GM19043 (cell line): ENCODE results near the gene TLX2.

Source experiments
- ATAC-seq: cut with Tn5 transposase; IDR thresholded peaks from one replicate; pipeline ENCODE4 v1.9.1; 2021; ENCODE audit warnings: low read depth; ENCODE audit not compliant: unreplicated experiment

TLX2 gene

DNA sequence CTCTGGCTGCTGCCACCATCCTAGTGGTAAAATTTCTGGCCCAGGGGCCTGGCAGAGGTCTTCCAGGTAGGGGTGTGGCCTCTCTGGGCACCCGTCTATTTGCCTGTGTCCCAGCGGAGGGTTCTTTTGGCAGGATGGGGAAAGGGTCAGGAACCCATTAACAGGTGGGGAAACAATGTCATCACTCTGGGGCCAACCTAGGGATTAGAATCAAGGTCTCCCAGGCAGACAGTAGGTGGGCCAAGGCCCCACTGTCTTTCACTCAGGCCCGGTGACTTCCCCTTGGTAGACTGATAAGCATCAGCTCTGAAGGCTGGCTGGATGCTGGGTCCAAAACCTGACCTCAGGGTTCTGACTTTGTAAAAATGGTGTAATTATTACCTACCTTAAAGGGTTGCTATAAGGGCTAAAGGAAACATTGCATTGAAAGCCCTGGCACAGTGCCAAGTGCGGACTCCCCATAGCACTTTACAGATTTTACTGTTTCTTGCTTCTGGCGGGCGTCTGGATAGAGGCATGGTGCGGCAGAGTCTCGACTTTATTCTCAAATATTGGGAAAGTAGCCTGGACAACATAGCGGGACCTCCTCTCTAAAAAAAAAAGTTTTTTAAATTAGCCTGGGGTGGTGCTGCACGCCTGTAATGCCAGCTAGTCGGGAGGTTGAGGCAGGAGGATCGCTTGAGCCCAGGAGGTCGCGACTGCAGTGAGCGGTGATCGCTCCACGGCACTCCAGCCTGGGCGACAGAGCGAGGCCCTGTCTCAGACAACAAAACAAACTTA, 17.1 kb upstream of the TLX2 start:
- ATAC-seq: no peak

DNA sequence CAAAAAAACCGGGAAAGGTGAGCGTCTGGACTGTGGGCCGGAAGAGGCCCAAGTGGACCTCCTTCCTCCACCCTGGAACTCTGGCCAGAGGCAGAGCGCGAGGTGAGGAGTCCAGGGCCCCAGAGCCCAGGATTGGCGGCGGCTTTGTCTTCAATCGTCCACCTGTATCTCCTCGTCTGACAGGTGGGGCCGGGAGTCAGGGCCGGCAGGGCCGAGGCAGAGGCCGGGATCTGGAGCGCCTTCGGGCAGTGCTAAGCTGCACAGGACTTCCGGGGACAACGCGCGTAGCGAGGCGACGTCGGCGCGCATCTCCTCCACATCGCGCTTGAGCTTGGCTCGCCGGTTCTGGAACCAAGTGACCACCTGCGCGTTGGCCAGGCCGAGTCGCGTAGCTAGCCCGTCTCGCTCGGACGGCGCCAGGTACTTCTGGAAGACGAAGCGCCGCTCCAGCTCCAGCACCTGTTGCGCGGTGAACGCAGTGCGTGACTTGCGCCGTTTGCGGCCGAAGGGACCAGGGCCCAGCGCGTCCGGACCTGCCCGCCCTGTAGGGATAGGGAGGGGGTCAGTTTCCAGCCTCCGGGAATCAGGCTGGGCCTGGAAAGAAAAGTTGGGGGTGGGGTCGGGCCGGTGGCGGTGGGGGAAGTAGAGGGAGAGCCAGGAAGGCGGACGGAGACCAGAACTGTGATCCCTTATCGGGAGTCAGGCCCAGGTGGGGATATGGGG, 16.3 kb upstream of the TLX2 start:
- no peak for ATAC-seq

DNA sequence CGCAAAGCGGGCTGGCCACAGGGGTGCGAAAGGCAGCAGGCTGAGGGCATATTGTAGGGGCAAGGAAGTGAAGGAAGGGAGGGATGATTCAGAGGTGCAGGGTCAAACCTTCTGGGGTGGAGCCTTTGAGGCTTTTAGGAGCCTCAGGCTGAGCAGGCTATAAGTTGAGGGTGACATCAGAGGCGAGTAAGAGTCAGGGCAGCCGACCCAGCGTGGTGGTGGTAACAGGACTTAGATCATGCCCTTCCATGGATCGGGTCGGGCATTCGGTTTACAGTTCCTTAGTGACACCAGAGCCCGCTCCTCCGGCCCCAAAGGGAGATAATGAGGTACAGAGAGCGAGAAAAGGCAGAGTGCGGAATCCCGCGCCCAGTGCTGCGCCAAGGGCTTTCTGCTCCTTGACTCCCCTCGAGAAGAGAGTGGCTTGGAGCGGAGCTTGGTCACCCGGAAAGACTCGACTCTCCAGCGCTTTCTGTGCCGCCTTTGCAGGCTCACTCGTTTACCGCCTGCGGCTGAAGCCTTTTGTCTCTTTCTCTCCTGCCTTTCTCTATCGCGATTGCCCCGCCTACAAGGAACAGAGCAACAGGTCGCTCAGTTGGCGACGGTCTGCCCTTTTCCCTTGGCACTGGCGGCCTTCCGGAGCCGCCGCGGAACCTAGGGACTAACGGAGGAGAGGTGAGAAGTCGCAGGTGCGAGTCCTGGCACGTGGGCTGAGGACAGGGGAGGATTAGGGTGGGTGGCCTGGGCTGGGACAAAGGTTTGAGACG, 15.6 kb upstream of the TLX2 start:
- no peak for ATAC-seq

DNA sequence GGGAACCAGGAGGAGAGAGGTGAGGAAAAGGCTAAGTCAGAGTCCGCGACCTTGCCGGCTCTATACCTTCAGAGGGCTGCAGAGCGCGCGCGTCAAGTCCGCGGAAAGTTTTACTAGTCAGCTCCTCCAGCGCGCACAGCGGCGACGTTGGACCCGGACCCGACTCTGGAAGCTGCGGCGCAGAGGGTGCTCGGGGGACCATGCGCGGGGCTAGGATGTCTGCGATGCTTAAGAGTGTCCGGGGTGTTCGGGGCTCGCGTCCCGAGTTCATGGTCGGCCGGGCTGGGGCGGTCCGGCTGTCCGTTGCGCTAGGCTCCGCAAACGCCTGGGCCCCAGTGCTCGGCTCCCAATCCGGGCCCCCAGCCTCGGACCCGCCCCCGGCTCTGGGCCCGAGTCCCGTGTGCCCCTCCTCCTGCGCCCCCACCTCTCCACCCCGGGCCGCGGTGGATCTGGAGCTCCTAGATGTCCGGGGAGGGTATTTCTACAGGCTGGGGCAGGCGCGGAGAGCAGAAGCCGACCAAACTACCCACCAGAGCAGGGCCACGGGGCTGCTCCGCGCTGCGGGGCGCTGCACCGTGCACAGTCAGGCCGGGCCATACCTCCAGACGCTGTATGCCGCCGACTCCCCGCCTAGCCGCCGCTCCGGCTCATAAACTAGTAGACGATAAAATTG, 14.8 kb upstream of the TLX2 start, which contains the start of gene LBX2:
Gene LBX2, minus strand, starts transcription at position 337 of the 673 bp plus-strand sequence. Its CDS starts 66 bp downstream, at position 271.
- no peak for ATAC-seq

DNA sequence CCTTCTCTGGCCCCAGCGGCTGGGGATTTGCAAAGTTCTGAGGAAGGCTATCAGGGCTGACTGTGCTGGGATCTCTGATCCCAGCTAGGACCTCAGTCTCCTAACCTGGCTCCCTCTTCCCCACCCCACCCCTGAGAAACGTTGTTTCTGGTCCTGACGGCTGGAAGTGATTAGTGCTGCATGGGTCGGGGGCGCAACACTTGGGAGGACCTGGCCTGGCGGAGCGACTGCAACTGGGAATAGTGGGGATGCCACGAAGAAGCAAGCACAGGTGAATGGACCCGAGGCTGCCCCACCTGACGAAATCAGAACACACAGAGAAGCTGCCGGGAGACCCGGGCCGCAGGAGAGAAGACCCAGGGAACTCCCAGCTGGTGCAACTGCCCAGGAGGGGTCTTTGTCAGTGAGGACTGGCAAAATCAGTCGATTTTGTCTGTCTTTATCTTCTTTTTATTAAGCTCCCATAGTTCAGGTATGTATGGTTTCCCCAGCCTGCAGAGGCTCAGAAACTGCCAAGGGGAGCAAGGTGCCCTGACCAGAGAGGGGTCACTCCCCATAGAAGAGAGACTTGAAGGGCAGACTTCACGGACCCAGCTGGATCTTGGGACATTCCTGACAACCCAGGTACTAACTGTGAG, 14.2 kb upstream of the TLX2 start:
- no peak for ATAC-seq

DNA sequence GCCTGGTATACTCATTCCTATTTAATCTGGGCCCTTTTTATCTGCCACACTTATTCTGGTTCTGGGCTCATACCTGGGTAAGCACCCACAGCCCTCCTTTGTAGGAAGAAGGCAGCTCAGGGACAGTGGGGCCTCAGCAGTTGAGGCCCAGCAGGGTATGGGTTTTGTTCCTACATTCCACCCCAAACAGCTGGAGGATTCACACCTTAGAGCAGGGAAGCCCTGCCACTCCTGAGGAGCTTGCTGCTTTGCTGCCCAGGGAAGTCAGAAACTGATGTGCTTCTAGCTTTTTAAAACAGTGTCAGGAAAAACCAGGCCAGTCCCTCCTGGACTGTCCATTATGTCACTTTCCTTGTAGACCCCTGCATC, 13.7 kb upstream of the TLX2 start:
- ATAC-seq: no peak

DNA sequence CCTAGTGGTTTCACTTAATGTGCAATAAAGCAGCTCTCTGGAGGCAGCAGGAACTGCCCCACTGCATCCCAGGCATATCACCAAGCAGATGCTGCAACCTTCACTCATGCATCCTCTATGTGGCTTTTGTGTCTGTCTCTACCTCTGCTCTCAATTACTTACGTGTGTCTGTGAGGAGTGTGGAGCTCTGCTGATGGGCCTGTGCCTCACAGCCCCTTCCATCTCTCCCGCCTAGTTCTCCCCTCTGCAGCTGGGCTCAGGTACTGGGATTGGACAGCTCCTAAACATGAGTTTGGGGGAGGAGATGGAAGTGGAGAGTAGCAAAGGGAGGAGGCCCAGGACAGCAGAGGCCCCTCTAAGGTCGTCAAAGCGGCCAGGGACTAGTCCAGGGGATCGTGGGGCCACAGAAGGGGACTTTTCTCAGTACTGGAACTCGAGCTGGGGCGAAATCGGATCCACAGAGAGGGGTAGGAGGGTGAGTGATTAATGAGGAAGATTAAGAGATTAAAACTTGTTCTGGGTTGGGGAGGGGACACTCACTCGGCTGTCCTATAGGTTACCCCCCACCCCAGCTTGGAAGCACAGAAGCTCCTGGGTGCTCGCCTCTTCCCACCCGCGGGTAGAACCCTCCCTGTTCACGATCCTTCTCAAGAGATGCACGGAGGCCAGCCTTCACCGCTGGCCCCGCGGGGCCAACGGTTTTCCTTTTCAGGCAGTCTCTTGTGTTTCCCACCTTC, 12.7 kb upstream of the TLX2 start:
- ATAC-seq: no peak

DNA sequence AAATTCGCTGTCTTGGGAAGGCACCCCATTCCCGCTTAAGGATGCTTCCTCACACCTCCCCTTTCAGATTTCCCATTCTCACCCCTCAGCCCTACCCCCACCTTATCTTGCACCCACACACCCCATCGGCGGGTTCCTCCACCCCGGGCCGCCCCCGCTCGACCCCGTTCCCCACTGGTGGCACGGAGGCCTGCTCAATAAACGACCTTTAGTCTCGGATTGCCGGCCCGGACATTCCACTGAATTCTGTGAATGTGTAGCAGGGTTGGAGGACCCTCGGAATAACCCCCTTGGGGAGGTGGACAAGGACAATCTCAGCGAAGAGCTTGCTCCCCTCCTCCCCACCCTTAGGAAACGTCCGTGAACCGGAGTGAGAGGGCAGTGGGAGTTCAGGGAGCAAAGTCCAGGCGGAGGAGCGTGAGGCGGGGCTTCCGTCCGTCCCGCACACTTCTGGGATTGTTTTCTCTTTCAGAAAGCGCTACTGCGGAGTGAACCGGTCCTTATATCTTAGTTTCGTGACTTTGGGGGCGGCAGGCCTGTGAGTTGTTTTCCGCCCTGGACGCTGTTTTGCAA, 12.0 kb upstream of the TLX2 start:
- ATAC-seq: no peak

DNA sequence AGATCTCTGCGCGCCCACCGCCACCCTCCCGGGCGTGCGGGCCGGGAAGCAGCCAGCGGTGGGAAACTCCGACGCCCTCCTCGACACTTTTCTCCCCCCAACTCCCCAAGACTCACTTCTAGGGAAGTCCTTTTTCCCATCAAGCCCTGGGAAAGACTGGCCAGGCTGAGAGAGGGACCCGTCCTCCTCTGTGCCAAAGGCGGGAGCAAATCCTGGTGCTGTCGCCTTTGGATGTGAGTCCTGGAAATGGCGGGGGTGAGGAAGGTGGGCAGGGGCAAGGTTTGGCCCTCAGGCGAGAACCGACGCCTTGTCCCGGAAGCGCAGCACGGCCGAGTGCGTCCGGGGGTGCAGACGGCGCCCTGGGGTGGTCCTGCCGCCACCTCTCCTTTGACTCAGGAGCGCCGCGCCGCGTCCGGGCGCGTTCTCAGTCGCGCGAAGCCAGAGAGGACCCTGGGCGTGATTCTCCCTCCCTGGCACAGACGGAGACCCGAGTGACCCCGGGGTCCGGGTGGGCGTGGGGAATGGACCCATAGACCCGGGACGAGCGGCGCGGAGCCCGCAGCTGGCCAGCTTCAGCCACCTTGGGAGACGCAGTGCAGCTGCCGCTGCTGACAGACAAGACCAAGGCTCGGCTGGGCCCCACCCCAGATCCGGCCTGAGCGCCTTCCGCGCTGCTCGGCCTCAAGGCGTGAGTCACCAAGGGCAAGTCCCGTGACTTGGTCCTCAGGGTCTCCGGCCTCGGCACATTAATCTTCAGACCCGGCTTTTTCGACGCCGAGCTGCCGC, 11.3 kb upstream of the TLX2 start:
- peak; percentile 32 for ATAC-seq

DNA sequence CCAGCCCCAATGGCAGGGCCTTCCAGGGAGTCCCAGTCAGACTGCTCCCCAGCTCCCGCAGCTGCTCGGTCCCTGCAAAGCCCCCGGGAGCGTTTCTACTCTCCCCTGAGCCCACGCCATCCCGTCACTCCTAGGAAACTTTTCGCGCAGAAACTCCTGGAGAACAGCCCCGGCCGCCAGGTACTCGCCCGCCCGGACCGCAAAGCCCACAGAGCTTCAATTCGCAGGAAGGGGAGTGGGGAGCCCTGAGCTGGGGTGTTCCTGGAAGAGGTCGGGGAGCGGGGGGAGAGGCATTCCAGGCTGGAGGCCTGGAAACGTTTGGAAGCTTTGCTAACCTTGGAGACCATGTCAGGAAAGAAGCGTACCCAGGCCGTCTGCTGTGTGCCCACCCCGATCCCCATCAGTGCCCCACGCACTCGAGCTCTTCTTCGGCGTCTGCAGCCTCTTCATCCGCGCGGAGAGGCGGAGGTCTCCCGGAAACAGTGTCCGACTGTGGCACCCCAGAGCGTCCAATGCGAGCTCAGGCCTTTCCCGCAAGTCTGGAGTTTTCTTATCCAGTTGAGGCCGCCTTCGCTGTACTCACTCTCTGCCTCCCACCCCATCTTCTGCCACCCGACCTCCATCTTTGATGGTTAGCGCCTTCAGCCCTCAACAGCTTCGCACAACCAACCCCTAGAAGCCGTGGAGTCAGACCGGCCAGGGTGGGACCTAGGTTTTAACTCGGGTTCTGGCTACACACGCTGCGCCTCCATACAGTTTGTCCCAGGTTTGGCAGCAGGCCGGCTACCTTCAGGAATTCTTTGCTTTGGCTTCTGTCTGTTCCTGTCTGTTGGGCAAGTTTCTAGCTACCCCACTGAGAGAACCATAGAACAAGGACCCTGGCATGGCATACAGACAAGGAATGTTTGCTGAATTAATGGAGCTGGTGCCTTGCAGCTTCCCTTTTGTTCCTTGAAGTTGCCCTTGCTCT, 10.5 kb upstream of the TLX2 start:
- no peak for ATAC-seq

DNA sequence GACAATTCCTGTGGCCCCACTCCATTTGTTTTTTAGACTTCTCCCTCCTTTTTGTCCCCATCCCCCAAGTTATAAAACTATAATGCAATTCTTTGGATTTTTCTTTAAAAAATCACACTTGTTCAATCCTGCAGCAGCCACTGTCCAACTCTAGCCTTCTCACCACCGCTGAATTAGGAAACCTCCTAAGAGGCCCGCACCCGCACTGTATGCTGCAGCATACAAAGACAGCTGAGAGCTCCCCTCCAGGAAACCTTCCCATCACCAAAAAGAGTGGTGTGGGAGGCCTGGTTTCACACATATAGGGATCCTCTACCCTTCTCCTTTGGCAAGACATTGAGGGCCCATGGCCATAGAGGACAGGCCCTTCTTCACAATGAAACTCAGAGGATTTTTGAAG, 9.7 kb upstream of the TLX2 start:
- no peak for ATAC-seq

DNA sequence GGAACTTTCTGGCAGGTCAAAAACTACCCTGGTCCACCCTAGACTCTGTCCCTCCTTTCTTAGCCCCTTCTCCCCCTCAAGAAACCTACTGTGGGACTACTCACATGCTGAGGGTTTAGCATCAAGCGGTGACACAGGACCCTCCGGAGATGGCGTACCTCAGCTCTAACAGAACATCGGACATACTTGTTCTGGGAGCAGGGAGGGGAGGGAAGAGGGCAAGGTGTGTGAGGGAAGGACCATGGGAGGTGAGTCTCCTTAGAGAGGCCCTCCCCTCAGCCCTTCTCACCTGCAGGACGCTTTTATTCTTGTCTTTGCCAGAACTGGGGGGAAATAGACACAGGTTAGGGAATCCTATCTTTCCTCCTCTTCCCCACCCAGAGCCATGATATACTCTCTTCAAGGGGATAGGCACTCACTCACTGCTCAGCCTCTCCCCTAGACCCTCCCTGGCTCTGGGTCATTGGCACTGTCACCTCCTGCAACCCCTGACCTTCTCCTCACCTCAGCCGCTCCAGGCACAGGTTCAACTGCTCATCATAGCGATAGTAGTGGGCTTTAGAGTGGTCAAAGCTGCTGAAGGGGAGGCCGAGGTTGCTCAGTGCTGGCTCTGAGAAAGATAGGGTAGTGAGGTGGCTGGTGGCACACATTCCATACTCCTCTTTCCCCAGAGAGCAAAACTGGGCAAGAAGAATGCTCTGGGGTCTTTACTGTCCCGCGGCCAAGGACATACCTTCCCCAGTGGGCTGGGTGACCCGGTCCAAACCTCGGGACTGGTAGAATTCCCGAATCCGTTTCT, 8.6 kb upstream of the TLX2 start:
- ATAC-seq: no peak

DNA sequence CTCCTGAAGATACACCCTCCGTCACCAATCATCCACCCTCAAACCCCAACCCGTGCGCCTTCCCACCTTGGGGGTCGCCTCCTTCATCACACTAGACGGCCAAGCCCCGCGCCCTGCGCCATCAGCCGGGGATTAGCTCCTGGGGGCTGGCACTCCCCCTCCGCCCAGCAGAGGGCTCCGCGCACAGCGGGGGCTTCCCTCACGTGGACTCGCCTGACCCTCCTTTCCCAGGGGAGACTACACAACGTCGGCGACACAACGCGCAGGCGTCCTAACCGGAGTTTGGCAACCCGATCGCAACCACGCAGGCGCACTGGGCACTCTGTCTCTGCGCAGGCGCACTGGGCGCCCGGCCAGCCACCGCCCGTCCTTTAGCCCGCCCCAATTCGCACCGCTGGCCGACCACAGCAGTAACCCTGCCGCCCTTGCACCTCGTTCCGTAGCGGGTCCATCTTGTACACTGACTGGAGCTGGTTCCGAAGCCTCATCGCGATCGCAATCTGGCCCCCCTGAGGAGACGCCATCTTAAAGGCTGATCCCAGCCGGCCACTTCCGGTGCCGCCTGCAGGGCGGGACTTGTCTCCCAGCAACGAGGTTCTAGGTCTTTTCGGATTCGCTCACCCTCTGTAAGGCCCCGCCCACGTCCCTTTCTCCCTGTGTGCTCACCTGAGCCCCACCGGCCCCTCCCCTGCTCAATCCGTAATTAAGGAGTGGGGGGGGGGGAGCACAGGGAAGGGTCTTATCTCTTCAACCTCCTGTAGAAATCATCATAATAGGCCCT, 6.9 kb upstream of the TLX2 start, which contains the start of gene PCGF1:
Gene PCGF1, minus strand, starts transcription at position 551 of the 781 bp plus-strand sequence. Its CDS starts 27 bp downstream, at position 524.
- peak; percentile 85 for ATAC-seq

DNA sequence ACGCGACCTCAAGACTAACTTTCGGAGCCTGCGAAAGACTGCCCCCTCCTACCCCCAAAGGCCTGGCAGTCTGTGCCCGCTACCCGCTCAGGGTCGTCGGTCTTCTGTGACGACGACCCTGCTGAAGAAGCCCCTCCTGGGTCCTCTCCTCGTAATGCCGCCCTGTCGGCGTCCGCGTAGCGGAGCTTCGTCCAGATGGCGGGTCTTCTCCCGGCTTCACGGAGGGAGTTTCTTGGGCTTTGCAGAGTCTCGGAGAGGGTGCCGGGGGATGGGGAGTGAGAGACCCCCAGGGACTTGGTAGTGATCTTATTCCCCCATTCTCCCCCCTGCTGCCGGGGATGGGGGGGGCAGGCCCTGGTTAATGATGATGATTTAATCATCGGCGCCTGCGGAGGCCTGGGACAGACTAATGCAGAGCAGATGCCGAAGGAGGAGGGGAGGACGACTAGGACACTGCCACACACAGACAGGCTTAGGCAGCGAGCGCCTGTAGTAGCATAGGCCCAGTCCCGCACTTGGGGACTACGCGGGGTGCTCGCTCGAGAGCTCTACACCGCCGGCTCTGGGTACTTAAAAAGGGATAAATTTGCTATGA, 6.2 kb upstream of the TLX2 start:
- ATAC-seq: peak; percentile 1

DNA sequence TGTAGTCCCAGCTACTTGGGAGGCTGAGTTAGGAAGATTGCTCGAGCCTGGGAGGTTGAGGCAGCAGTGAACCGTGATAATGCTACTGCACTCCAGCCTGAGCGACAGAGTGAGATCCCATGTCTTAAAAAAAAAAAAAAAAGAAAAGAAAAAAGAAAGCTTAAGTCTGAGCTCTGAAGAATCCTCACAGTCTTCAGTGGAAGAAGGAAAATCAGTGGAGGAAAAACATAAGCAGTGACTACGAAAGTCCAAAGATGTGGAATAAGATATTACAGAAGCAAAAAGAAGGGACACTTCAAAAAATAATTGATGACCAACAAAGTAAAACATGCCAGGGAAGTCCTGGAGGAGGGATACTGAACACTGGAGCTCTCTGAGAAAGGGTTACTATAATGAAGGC, 4.0 kb upstream of the TLX2 start:
- no peak for ATAC-seq
